Neural crest cell (in vitro differentiated cells): Measurements from ENCODE around the gene FCGR2B. TPM values are rescaled to one million over a fixed set of nuclear protein-coding genes. Genes with fewer than 3 reads are reported as not detected.

Source experiments
- DNase-seq: peaks from one replicate; pipeline ENCODE4 v3.0.0; 2021; ENCODE audit warnings: low read depth, mixed read lengths, low spot score
- H3K27ac Mint-ChIP-seq: one replicate; pipeline ENCODE4 v1.8.0; 2021; ENCODE audit warnings: mild to moderate bottlenecking, mixed read lengths; ENCODE audit not compliant: unreplicated experiment
- H3K27me3 Mint-ChIP-seq: 2 replicates; pipeline ENCODE4 v1.8.0; 2021; ENCODE audit warnings: low read depth, mild to moderate bottlenecking, mixed read lengths
- H3K36me3 Mint-ChIP-seq: 2 replicates; pipeline ENCODE4 v1.8.0; 2021; ENCODE audit warnings: low read depth, mild to moderate bottlenecking, mixed read lengths
- H3K4me1 Mint-ChIP-seq: 2 replicates; pipeline ENCODE4 v1.8.0; 2021; ENCODE audit warnings: mixed read lengths
- H3K4me3 Mint-ChIP-seq: one replicate; pipeline ENCODE4 v1.8.0; 2021; ENCODE audit warnings: mild to moderate bottlenecking, mixed read lengths
- H3K9me3 Mint-ChIP-seq: 2 replicates; pipeline ENCODE4 v1.8.0; 2021; ENCODE audit warnings: mixed read lengths
- total RNA-seq: library from RNA; stranded (reverse); gene quantifications from 2 replicates; pipeline ENCODE4 v1.2.1, GENCODE V29; 2021
- TF ChIP-seq, protein P1 (sequence below): fragments of 200-600 bp; sonication (generic); conservative IDR thresholded peaks from 2 replicates; pipeline ENCODE4 v1.5.0; 2021; ENCODE audit warnings: antibody characterized with exemption, mild to moderate bottlenecking

Gene FCGR2B
- total RNA-seq, 1 donor from 2014 or later, result not detected

- Mint-ChIP-seq H3K4me3 (no peak within 1 kb of the TSS), H3K27me3 (peaks cover 29% of the 10 kb centered on the region), H3K36me3 (no peaks in the 10 kb centered on the region), H3K4me1 (no peaks in the 10 kb centered on the region), H3K27ac (no peak within 1 kb of the TSS), H3K9me3 (no peaks in the 10 kb centered on the region)
- TF ChIP-seq, protein P1, sequence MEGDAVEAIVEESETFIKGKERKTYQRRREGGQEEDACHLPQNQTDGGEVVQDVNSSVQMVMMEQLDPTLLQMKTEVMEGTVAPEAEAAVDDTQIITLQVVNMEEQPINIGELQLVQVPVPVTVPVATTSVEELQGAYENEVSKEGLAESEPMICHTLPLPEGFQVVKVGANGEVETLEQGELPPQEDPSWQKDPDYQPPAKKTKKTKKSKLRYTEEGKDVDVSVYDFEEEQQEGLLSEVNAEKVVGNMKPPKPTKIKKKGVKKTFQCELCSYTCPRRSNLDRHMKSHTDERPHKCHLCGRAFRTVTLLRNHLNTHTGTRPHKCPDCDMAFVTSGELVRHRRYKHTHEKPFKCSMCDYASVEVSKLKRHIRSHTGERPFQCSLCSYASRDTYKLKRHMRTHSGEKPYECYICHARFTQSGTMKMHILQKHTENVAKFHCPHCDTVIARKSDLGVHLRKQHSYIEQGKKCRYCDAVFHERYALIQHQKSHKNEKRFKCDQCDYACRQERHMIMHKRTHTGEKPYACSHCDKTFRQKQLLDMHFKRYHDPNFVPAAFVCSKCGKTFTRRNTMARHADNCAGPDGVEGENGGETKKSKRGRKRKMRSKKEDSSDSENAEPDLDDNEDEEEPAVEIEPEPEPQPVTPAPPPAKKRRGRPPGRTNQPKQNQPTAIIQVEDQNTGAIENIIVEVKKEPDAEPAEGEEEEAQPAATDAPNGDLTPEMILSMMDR, result no peak
- DNase-seq, result no peak
These were observed 43.8 kb downstream of the FCGR2B start, which contains the start of gene FCRLA for GRCh38 chr1:161706482-161707347. Gene FCRLA, plus strand, starts transcription at chr1:161707229. Its CDS starts 36 bp downstream, at chr1:161707265.

- Mint-ChIP-seq H3K9me3 (no peaks in the 10 kb centered on the region), H3K4me3 (no peak overlapping the region), H3K36me3 (no peaks in the 10 kb centered on the region), H3K27me3 (peaks cover 27% of the 10 kb centered on the region), H3K27ac (no peak overlapping the region), H3K4me1 (no peaks in the 10 kb centered on the region)
- TF ChIP-seq, protein P1, result no peak
- DNase-seq, result no peak
These were observed 44.6 kb downstream of the FCGR2B start for GRCh38 chr1:161707503-161707902.

DNA sequence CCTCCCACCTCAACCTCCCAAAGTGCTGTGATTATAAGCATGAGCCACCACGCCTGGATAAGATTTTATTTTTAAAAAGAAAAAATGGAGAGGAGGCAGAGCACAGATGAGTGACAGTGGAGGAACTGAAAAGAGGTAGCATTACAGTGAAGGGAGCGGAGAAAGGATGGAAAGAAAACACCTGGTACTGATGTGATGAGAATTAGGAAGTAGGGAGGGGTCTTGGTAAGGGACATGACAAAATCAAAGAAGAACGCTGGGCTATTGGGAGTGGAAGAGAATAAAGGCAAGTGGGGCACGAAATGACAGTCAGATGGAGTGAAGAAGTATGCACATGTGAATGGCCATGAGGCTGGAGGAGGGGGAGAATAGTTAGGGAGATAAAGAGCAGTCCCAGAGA lies 46.4 kb downstream of the FCGR2B start:
- Mint-ChIP-seq H3K4me3 (no peak overlapping the region), H3K27ac (no peak overlapping the region), H3K9me3 (no peaks in the 10 kb centered on the region), H3K36me3 (no peaks in the 10 kb centered on the region), H3K27me3 (peaks cover 29% of the 10 kb centered on the region), H3K4me1 (no peaks in the 10 kb centered on the region)
- no peak for DNase-seq
- TF ChIP-seq, protein P1, result no peak

- TF ChIP-seq, protein P1, result no peak
- Mint-ChIP-seq H3K27ac (no peak overlapping the region), H3K4me1 (no peaks in the 10 kb centered on the region), H3K4me3 (no peak overlapping the region), H3K36me3 (no peaks in the 10 kb centered on the region), H3K27me3 (peaks cover 41% of the 10 kb centered on the region), H3K9me3 (no peaks in the 10 kb centered on the region)
- DNase-seq, result no peak
These were observed 47.6 kb downstream of the FCGR2B start for GRCh38 chr1:161710560-161710959.

- DNase-seq, result no peak
- Mint-ChIP-seq H3K9me3 (no peaks in the 10 kb centered on the region), H3K27me3 (peaks cover 90% of the 10 kb centered on the region), H3K4me3 (no peak overlapping the region), H3K4me1 (no peaks in the 10 kb centered on the region), H3K36me3 (no peaks in the 10 kb centered on the region), H3K27ac (no peak overlapping the region)
- TF ChIP-seq, protein P1, result no peak
These were observed 55.8 kb downstream of the FCGR2B start for GRCh38 chr1:161718559-161719324.
